ENCODE results near the gene ARMH1. TPM values are rescaled to one million over a fixed set of nuclear protein-coding genes. Genes with fewer than 3 reads are reported as not detected.
A peak's percentile ranks its signal among the peaks of the same experiment; 100 is the strongest.

Gene ARMH1
- total RNA-seq, 1 experiment from 2014 or later, result not detected

GRCh38 chr1:44643721-44644334 is 30.7 kb upstream of the ARMH1 start:
- no peak for DNase-seq (ENCODE audit: low read depth)

GRCh38 chr1:44644806-44645205 is 29.7 kb upstream of the ARMH1 start:
- DNase-seq (ENCODE audit: low read depth), result no peak

- DNase-seq (ENCODE audit: low read depth), result no peak
These were observed 28.9 kb upstream of the ARMH1 start for GRCh38 chr1:44645476-44646244.

- DNase-seq (ENCODE audit: low read depth), result no peak
These were observed 28.0 kb upstream of the ARMH1 start for GRCh38 chr1:44646261-44647110.

GRCh38 chr1:44647896-44648295 is 26.6 kb upstream of the ARMH1 start:
- DNase-seq (ENCODE audit: low read depth), result no peak

- DNase-seq (ENCODE audit: low read depth), result no peak
These were observed 25.8 kb upstream of the ARMH1 start for GRCh38 chr1:44648529-44649250.

GRCh38 chr1:44649788-44650158 is 24.7 kb upstream of the ARMH1 start:
- no peak for DNase-seq (ENCODE audit: low read depth)

- no peak for DNase-seq (ENCODE audit: low read depth)
These were observed 24.2 kb upstream of the ARMH1 start for GRCh38 chr1:44650159-44650831.

- no peak for DNase-seq (ENCODE audit: low read depth)
These were observed 23.4 kb upstream of the ARMH1 start for GRCh38 chr1:44651069-44651468.

- DNase-seq (ENCODE audit: low read depth), result peak; percentile 58
These were observed 21.9 kb upstream of the ARMH1 start for GRCh38 chr1:44652445-44653106.

GRCh38 chr1:44653107-44653964 is 21.2 kb upstream of the ARMH1 start:
- no peak for DNase-seq (ENCODE audit: low read depth)

- DNase-seq (ENCODE audit: low read depth), result no peak
These were observed 19.8 kb upstream of the ARMH1 start for GRCh38 chr1:44654621-44655187.

- DNase-seq (ENCODE audit: low read depth), result peak; percentile 45
These were observed 18.9 kb upstream of the ARMH1 start for GRCh38 chr1:44655609-44656008.

GRCh38 chr1:44659566-44659965 is 14.9 kb upstream of the ARMH1 start:
- DNase-seq (ENCODE audit: low read depth), result no peak

- no peak for DNase-seq (ENCODE audit: low read depth)
These were observed 14.3 kb upstream of the ARMH1 start for GRCh38 chr1:44660176-44660575.

- DNase-seq (ENCODE audit: low read depth), result no peak
These were observed 12.5 kb upstream of the ARMH1 start for GRCh38 chr1:44661781-44662682.

- no peak for DNase-seq (ENCODE audit: low read depth)
These were observed 11.9 kb upstream of the ARMH1 start for GRCh38 chr1:44662683-44663030.

- no peak for DNase-seq (ENCODE audit: low read depth)
These were observed 11.1 kb upstream of the ARMH1 start for GRCh38 chr1:44663417-44663816.

Data from HT1080 (cell line).